Suprapubic skin (tissue), 4 donors: Measurements from ENCODE around the gene SLC41A1. TPM values are rescaled to one million over a fixed set of nuclear protein-coding genes. Genes with fewer than 3 reads are reported as not detected.

Experiments used
- DNase-seq, 2 donors: peaks; one replicate each; pipeline ENCODE4 v3.0.0-alpha.2; 2019; ENCODE audit warnings: low spot score in 2 of 2
- H3K27ac ChIP-seq: fragments of 200-600 bp; sonication (generic); one replicate; pipeline ENCODE4 v1.5.1; 2019
- H3K27me3 ChIP-seq: fragments of 200-600 bp; sonication (generic); one replicate; pipeline ENCODE4 v1.5.1; 2019
- H3K36me3 ChIP-seq: fragments of 200-600 bp; sonication (generic); one replicate; pipeline ENCODE4 v1.5.1; 2019
- H3K4me1 ChIP-seq: fragments of 200-600 bp; sonication (generic); one replicate; pipeline ENCODE4 v1.5.1; 2019
- H3K4me3 ChIP-seq: fragments of 200-600 bp; sonication (generic); one replicate; pipeline ENCODE4 v1.5.1; 2019; ENCODE audit warnings: mild to moderate bottlenecking
- H3K9me3 ChIP-seq: fragments of 200-600 bp; sonication (generic); one replicate; pipeline ENCODE4 v1.5.1; 2019
- CTCF ChIP-seq, 2 donors: fragments of 200-600 bp in 1 of 2; fragments of 450-650 bp in 1 of 2; sonication (generic) in 1 of 2; IDR thresholded peaks; one replicate each; pipeline ENCODE4 v1.5.1; 2016 to 2019; ENCODE audit warnings: antibody characterized with exemption in 2 of 2, mild to moderate bottlenecking in 1 of 2, moderate library complexity in 1 of 2
- EP300 ChIP-seq: sonication (generic); formaldehyde crosslinking; IDR thresholded peaks from one replicate; pipeline ENCODE4 v1.6.1; 2017; ENCODE audit warnings: antibody characterized with exemption
- POLR2A ChIP-seq, 2 donors: fragments of 450-650 bp; IDR thresholded peaks; one replicate each; pipeline ENCODE4 v1.6.1; 2017; ENCODE audit warnings: antibody characterized with exemption in 2 of 2, mild to moderate bottlenecking in 2 of 2, moderate library complexity in 2 of 2
- POLR2AphosphoS5 ChIP-seq, 3 donors: sonication (generic); formaldehyde crosslinking; IDR thresholded peaks; one replicate each; pipeline ENCODE4 v1.6.1; 2017; ENCODE audit warnings: antibody characterized with exemption in 3 of 3
- WGBS: methylation state at CpG from one replicate; pipeline ENCODE4 v1.1.5; 2018; 5-methylcytosine and 5-hydroxymethylcytosine counted together
- total RNA-seq, 4 donors: library from RNA; depleted of rRNA; stranded (reverse); fragments of >200 nt; gene quantifications; one replicate each; pipeline ENCODE4 v1.1.0, GENCODE V29; 2016

SLC41A1 gene
- total RNA-seq, 4 donors from 2014 or later = 14.6 to 20.8 (median 16.7) TPM

GRCh38 chr1:205777994-205778393 lies 35.0 kb downstream of the SLC41A1 start:
- Histone ChIP-seq H3K27ac (no peak overlapping the region), H3K27me3 (no peaks in the 10 kb centered on the region), H3K4me1 (peaks cover 17% of the 10 kb centered on the region), H3K4me3 (no peak overlapping the region), H3K36me3 (no peaks in the 10 kb centered on the region), H3K9me3 (no peaks in the 10 kb centered on the region)
- DNase-seq = no peak
- TF ChIP-seq EP300 (no peak), POLR2AphosphoS5 (IDR thresholded peaks at IDR 0.05) (no peak), POLR2A (IDR thresholded peaks at IDR 0.05) (no peak), CTCF (IDR thresholded peaks at IDR 0.05) (no peak)
- 80% methylated on average over 2 of the region's 2 CpGs for WGBS

GRCh38 chr1:205775717-205776056 lies 37.3 kb downstream of the SLC41A1 start:
- TF ChIP-seq POLR2A (IDR thresholded peaks at IDR 0.05) (no peak), CTCF (IDR thresholded peaks at IDR 0.05) (no peak), POLR2AphosphoS5 (IDR thresholded peaks at IDR 0.05) (peak in 1 of 3 donors; percentile 17), EP300 (no peak)
- no peak for DNase-seq

GRCh38 chr1:205775015-205775716 lies 37.8 kb downstream of the SLC41A1 start, which contains the start of gene RAB29:
Gene RAB29 (minus strand): TSS chr1:205775482. CDS start chr1:205774956, 526 bp downstream.
- Histone ChIP-seq H3K4me3 (peak within 1 kb of the TSS; percentile 81), H3K36me3 (peaks cover 4% of the 10 kb centered on the region), H3K9me3 (no peaks in the 10 kb centered on the region), H3K4me1 (peaks cover 17% of the 10 kb centered on the region), H3K27me3 (no peaks in the 10 kb centered on the region), H3K27ac (peak within 1 kb of the TSS; percentile 75)
- WGBS = 1% methylated on average over 39 of the region's 40 CpGs
- TF ChIP-seq POLR2AphosphoS5 (IDR thresholded peaks at IDR 0.05) (no peak), CTCF (IDR thresholded peaks at IDR 0.05) (no peak), POLR2A (IDR thresholded peaks at IDR 0.05) (no peak), EP300 (no peak)
- peak; percentile 90 to 92 for DNase-seq

More at GRCh38 chr1:205775717-205776056, 37.3 kb downstream of the SLC41A1 start:
- Histone ChIP-seq H3K27me3 (no peaks in the 10 kb centered on the region), H3K4me3 (peak overlapping the region; percentile 81), H3K36me3 (no peaks in the 10 kb centered on the region), H3K9me3 (no peaks in the 10 kb centered on the region), H3K4me1 (peaks cover 17% of the 10 kb centered on the region), H3K27ac (peak overlapping the region; percentile 75)

- Histone ChIP-seq H3K4me3 (peak overlapping the region; percentile 81), H3K36me3 (peaks cover 7% of the 10 kb centered on the region), H3K27me3 (no peaks in the 10 kb centered on the region), H3K4me1 (peaks cover 17% of the 10 kb centered on the region), H3K9me3 (no peaks in the 10 kb centered on the region), H3K27ac (peak overlapping the region; percentile 75)
- DNase-seq = no peak
- WGBS = 23% methylated on average over 33 of the region's 36 CpGs
- TF ChIP-seq POLR2AphosphoS5 (IDR thresholded peaks at IDR 0.05) (no peak), CTCF (IDR thresholded peaks at IDR 0.05) (no peak), EP300 (no peak), POLR2A (IDR thresholded peaks at IDR 0.05) (no peak)
Measured at GRCh38 chr1:205774198-205775014, 38.6 kb downstream of the SLC41A1 start.

- WGBS = 87% methylated on average over 2 of the region's 2 CpGs
- no peak overlapping the region for H3K27ac ChIP-seq
- H3K4me1 ChIP-seq = peaks cover 17% of the 10 kb centered on the region
- H3K36me3 ChIP-seq = peaks cover 7% of the 10 kb centered on the region
- H3K4me3 ChIP-seq = no peak overlapping the region
- H3K9me3 ChIP-seq = no peaks in the 10 kb centered on the region
- TF ChIP-seq POLR2A (IDR thresholded peaks at IDR 0.05) (no peak), POLR2AphosphoS5 (IDR thresholded peaks at IDR 0.05) (no peak), EP300 (no peak)
- no peaks in the 10 kb centered on the region for H3K27me3 ChIP-seq
- DNase-seq = no peak
Measured at GRCh38 chr1:205772607-205773032, 40.4 kb downstream of the SLC41A1 start.
